Epithelial cell of esophagus (primary cell): ENCODE measurements around the gene HMSD.

Experiments
- DNase-seq: peaks from one replicate; pipeline ENCODE4 v3.0.0; 2010; ENCODE audit warnings: low read depth
- H3K4me3 ChIP-seq: 2 replicates; pipeline ENCODE4 v1.5.1; 2011; ENCODE audit warnings: mild to moderate bottlenecking, low read length, control low read depth
- TF ChIP-seq, protein P1 (sequence below): IDR thresholded peaks from 2 replicates; pipeline ENCODE4 v1.5.1; 2011; ENCODE audit warnings: low read depth, mild to moderate bottlenecking, low read length, control low read depth, inconsistent platforms; ENCODE audit not compliant: insufficient read depth; ENCODE audit errors: missing control alignments

Gene HMSD

DNA sequence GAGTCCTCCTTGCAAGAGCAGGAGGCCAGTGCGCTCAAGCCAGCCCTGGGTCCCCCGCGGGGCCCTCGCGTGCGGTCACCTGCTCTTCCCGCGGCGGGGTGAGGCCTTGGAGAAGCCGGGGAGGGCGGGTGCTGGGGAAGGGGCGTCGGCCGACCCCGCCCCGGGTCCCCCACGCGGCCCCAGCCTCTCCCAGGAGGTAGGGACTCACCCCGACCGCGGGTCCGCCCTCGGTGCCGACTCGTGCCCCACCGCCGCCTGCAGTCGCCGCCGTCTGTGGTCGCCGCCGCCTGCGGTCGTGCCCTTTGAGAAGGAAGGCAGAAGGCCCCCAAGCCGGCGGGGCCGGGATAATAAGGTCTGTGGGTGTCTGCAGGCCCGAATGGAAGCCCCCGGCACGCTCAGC, 53.5 kb downstream of the HMSD start:
- no peak overlapping the region for H3K4me3 ChIP-seq
- DNase-seq: no peak
- TF ChIP-seq, protein P1, sequence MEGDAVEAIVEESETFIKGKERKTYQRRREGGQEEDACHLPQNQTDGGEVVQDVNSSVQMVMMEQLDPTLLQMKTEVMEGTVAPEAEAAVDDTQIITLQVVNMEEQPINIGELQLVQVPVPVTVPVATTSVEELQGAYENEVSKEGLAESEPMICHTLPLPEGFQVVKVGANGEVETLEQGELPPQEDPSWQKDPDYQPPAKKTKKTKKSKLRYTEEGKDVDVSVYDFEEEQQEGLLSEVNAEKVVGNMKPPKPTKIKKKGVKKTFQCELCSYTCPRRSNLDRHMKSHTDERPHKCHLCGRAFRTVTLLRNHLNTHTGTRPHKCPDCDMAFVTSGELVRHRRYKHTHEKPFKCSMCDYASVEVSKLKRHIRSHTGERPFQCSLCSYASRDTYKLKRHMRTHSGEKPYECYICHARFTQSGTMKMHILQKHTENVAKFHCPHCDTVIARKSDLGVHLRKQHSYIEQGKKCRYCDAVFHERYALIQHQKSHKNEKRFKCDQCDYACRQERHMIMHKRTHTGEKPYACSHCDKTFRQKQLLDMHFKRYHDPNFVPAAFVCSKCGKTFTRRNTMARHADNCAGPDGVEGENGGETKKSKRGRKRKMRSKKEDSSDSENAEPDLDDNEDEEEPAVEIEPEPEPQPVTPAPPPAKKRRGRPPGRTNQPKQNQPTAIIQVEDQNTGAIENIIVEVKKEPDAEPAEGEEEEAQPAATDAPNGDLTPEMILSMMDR: no peak

DNA sequence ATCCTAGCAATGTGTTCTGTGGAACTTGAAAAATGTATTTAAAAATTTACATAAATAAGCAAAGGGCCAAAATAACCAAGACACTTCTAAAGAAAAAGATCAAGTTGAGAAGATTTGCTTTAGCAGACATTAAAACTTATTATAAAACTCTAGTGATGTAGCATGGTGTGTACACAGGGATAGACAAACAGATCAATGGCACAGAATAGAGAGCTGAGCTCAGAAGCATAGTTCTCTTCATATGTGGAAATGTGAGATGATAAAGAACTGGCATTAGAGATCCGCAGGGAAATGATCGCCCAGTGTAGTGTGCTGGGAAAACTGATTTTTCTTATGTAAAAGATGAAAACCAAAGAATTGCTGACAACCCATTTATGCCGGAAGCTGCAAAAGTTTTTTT, 60.2 kb downstream of the HMSD start:
- no peak for DNase-seq
- H3K4me3 ChIP-seq: no peak overlapping the region
- TF ChIP-seq, protein P1: no peak
